Vagina (tissue), 2 donors: ENCODE results near the gene ARHGAP42. TPM values are rescaled to one million over a fixed set of nuclear protein-coding genes. Genes with fewer than 3 reads are reported as not detected.

ENCODE experiments used
- DNase-seq, 2 donors: peaks; one replicate each; pipeline ENCODE4 v3.0.0-alpha.2; 2017; ENCODE audit errors: extremely low spot score in 2 of 2
- H3K27ac ChIP-seq: fragments of 200-600 bp; sonication (generic); one replicate; pipeline ENCODE4 v1.5.1; 2019
- H3K27me3 ChIP-seq: fragments of 200-600 bp; sonication (generic); one replicate; pipeline ENCODE4 v1.5.1; 2019
- H3K36me3 ChIP-seq, 2 donors: fragments of 200-600 bp; sonication (generic); one replicate each; pipeline ENCODE4 v1.5.1; 2017 to 2019
- H3K4me1 ChIP-seq: fragments of 200-600 bp; sonication (generic); one replicate; pipeline ENCODE4 v1.5.1; 2019
- H3K4me3 ChIP-seq, 2 donors: fragments of 200-600 bp; sonication (generic); 1 replicate in 1 of 2; 2 replicates in 1 of 2; pipeline ENCODE4 v1.5.1; 2016 to 2019
- H3K9me3 ChIP-seq: fragments of 200-600 bp; sonication (generic); one replicate; pipeline ENCODE4 v1.5.1; 2019
- CTCF ChIP-seq, 3 experiments: fragments of 450-650 bp in 2 of 3; fragments of 200-600 bp in 1 of 3; sonication (generic) in 1 of 3; IDR thresholded peaks; one replicate each; pipeline ENCODE4 v1.5.1; 2017 to 2019; ENCODE audit warnings: antibody characterized with exemption in 3 of 3, mild to moderate bottlenecking in 2 of 3, moderate library complexity in 2 of 3
- POLR2A ChIP-seq, 2 donors: fragments of 450-650 bp; IDR thresholded peaks; one replicate each; pipeline ENCODE4 v1.6.1; 2017; ENCODE audit warnings: antibody characterized with exemption in 2 of 2, mild to moderate bottlenecking in 2 of 2, moderate library complexity in 2 of 2
- POLR2AphosphoS5 ChIP-seq, 2 donors: sonication (generic); formaldehyde crosslinking; IDR thresholded peaks; one replicate each; pipeline ENCODE4 v1.9.0; 2017; ENCODE audit warnings: antibody characterized with exemption in 2 of 2, mild to moderate bottlenecking in 2 of 2, low read depth in 1 of 2; ENCODE audit not compliant: insufficient read depth in 1 of 2
- intact Hi-C: fragments of 100-400 bp; cut with DNase I; formaldehyde crosslinking; loops from one replicate; pipeline ENCODE4 v1.15.1; 2023
- total RNA-seq: library from RNA; depleted of rRNA; stranded (reverse); fragments of >200 nt; gene quantifications from one replicate; pipeline ENCODE4 v1.2.3, GENCODE V29; 2016

Gene ARHGAP42
- total RNA-seq, 1 donor from 2014 or later: 5.9 TPM

- no peak for TF ChIP-seq POLR2AphosphoS5 (IDR thresholded peaks at IDR 0.05; ENCODE audit: insufficient read depth in 1 of 2, low read depth in 1 of 2)
- TF ChIP-seq POLR2A (IDR thresholded peaks at IDR 0.05): no peak
- peak; percentile 40 to 67 (median 60) for TF ChIP-seq CTCF (IDR thresholded peaks at IDR 0.05)
- Histone ChIP-seq H3K27me3 (no peaks in the 10 kb centered on the region), H3K4me3 (no peak overlapping the region), H3K9me3 (no peaks in the 10 kb centered on the region), H3K36me3 (no peaks in the 10 kb centered on the region), H3K4me1 (no peaks in the 10 kb centered on the region), H3K27ac (no peak overlapping the region)
- intact Hi-C loops: loop anchor here (10.0 kb wide), 1 partner anchor 255 kb away; no protein-coding TSS in a partner anchor
- DNase-seq: no peak
These were observed 243.2 kb downstream of the ARHGAP42 start for GRCh38 chr11:100930185-100930778.

DNA sequence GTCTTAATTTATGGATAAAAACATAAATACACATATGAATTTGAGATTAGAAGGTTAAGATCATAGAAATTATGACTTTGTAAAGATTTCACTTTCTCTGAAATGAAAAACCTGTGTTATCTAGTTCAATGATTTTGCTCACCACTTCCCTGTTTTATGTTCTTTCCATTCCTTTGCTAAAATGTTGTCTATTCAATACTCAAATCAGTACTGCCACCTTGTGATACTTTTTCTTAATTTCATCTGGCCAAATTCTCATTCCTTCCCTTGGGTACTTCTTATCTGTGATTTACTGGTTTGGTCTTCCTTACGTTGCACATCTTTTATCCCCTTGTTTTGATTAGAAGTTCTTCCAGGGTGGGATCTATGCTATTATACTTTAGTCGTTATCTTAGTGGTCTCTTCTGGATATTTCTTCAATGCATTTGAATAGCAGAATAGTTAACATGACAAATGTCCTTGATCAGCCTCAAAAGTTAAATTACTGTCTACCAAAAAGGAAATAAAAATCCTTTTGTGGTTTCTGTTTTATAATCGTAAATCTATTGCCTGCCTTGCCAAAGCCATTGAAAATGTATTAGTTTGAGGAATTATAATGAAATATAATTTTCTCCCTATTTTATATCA, 245.5 kb downstream of the ARHGAP42 start:
- intact Hi-C loops: loop anchor here (10.0 kb wide), 1 partner anchor 258 kb away; no protein-coding TSS in a partner anchor
- Histone ChIP-seq H3K27ac (no peak overlapping the region), H3K36me3 (no peaks in the 10 kb centered on the region), H3K27me3 (no peaks in the 10 kb centered on the region), H3K9me3 (no peaks in the 10 kb centered on the region), H3K4me1 (no peaks in the 10 kb centered on the region), H3K4me3 (no peak overlapping the region)
- TF ChIP-seq POLR2A (IDR thresholded peaks at IDR 0.05) (no peak), CTCF (IDR thresholded peaks at IDR 0.05) (peak; percentile 8 to 41 (median 27)), POLR2AphosphoS5 (IDR thresholded peaks at IDR 0.05; ENCODE audit: insufficient read depth in 1 of 2, low read depth in 1 of 2) (no peak)
- DNase-seq: no peak

GRCh38 chr11:100936781-100937180, 249.7 kb downstream of the ARHGAP42 start:
- DNase-seq: no peak

DNA sequence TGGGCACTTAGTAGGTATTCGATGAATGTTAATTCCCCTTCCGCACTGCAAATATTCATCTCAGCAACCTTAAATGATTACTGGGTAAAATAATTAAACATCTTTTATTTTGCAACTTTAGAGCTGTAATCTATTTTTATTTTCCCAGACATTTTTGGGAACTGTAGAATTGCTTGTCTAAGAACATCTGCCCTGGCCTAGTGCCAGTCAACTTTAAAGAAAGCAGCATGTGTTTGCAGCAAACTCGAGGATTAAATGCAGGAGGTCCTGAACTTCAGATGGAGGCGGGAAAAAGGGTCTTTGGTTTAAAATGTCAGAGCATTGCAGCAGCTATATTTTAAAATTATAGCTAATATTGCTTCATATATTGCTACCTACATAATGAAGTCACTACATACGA, 252.5 kb downstream of the ARHGAP42 start:
- Histone ChIP-seq H3K36me3 (no peaks in the 10 kb centered on the region), H3K9me3 (no peaks in the 10 kb centered on the region), H3K4me1 (peaks cover 6% of the 10 kb centered on the region), H3K27ac (no peak overlapping the region), H3K27me3 (no peaks in the 10 kb centered on the region), H3K4me3 (no peak overlapping the region)
- no peak for DNase-seq
- intact Hi-C loops: loop anchor here (10.0 kb wide), 1 partner anchor 265 kb away; no protein-coding TSS in a partner anchor
- TF ChIP-seq CTCF (IDR thresholded peaks at IDR 0.05) (no peak), POLR2A (IDR thresholded peaks at IDR 0.05) (no peak), POLR2AphosphoS5 (IDR thresholded peaks at IDR 0.05; ENCODE audit: insufficient read depth in 1 of 2, low read depth in 1 of 2) (no peak)

More at GRCh38 chr11:100936781-100937180, 249.7 kb downstream of the ARHGAP42 start:
- no peaks in the 10 kb centered on the region for H3K36me3 ChIP-seq
- H3K4me3 ChIP-seq: no peak overlapping the region
- intact Hi-C loops: loop anchor here (10.0 kb wide), 1 partner anchor 262 kb away; no protein-coding TSS in a partner anchor
- H3K27ac ChIP-seq: no peak overlapping the region
- no peaks in the 10 kb centered on the region for H3K27me3 ChIP-seq
- TF ChIP-seq CTCF (IDR thresholded peaks at IDR 0.05): no peak
- no peak for TF ChIP-seq POLR2AphosphoS5 (IDR thresholded peaks at IDR 0.05; ENCODE audit: insufficient read depth in 1 of 2, low read depth in 1 of 2)
- TF ChIP-seq POLR2A (IDR thresholded peaks at IDR 0.05): no peak
- no peaks in the 10 kb centered on the region for H3K9me3 ChIP-seq
- H3K4me1 ChIP-seq: peaks cover 6% of the 10 kb centered on the region

- Histone ChIP-seq H3K4me3 (no peak overlapping the region), H3K27me3 (no peaks in the 10 kb centered on the region), H3K27ac (no peak overlapping the region), H3K4me1 (peaks cover 6% of the 10 kb centered on the region), H3K9me3 (no peaks in the 10 kb centered on the region), H3K36me3 (no peaks in the 10 kb centered on the region)
- intact Hi-C loops: no loop called here
- TF ChIP-seq POLR2AphosphoS5 (IDR thresholded peaks at IDR 0.05; ENCODE audit: insufficient read depth in 1 of 2, low read depth in 1 of 2): no peak
- no peak for TF ChIP-seq CTCF (IDR thresholded peaks at IDR 0.05)
- TF ChIP-seq POLR2A (IDR thresholded peaks at IDR 0.05): no peak
- DNase-seq: no peak
These were observed 253.0 kb downstream of the ARHGAP42 start for GRCh38 chr11:100940111-100940510.
